Body of pancreas (tissue), 4 donors: ENCODE results near the gene NIPAL3.

Experiments
- CTCF ChIP-seq, 7 experiments: fragments of 450-650 bp in 4 of 7; fragments of 200-600 bp in 3 of 7; sonication (generic) in 3 of 7; IDR thresholded peaks; one replicate each; pipeline ENCODE4 v1.5.1; 2016 to 2019; ENCODE audit warnings: antibody characterized with exemption in 7 of 7
- POLR2A ChIP-seq, 3 donors: fragments of 450-650 bp; IDR thresholded peaks; one replicate each; pipeline ENCODE4 v1.6.1; 2016; ENCODE audit warnings: antibody characterized with exemption in 3 of 3, mild to moderate bottlenecking in 2 of 3

- TF ChIP-seq POLR2A (IDR thresholded peaks at IDR 0.05), result no peak
- TF ChIP-seq CTCF (IDR thresholded peaks at IDR 0.05), result no peak
Observed at GRCh38 chr1:24489674-24490073, 74.1 kb downstream of the NIPAL3 start.
